GM21390 (cell line): ENCODE measurements around the gene NACC2.
"Not testable (repeated sequence)": the region's sequence is repeated elsewhere in the genome, so short reads cannot be mapped to it uniquely, and the experiment has no call there.

Source experiments
- ATAC-seq: cut with Tn5 transposase; IDR thresholded peaks from one replicate; pipeline ENCODE4 v1.9.1; 2021; ENCODE audit not compliant: unreplicated experiment

NACC2 gene

GRCh38 chr9:136026943-136027289 lies 68.2 kb downstream of the NACC2 start:
- ATAC-seq, result not testable (repeated sequence)

GRCh38 chr9:136026266-136026942 lies 68.7 kb downstream of the NACC2 start:
- ATAC-seq, result no peak

GRCh38 chr9:136025481-136025880 lies 69.6 kb downstream of the NACC2 start:
- no peak for ATAC-seq

- no peak for ATAC-seq
Observed at GRCh38 chr9:136024696-136025316, 70.3 kb downstream of the NACC2 start.

GRCh38 chr9:136024286-136024685 lies 70.8 kb downstream of the NACC2 start:
- no peak for ATAC-seq

- no peak for ATAC-seq
Observed at GRCh38 chr9:136023410-136024225, 71.5 kb downstream of the NACC2 start.

- ATAC-seq, result no peak
Observed at GRCh38 chr9:136022731-136023409, 72.2 kb downstream of the NACC2 start.

GRCh38 chr9:136021872-136022681 lies 73.0 kb downstream of the NACC2 start:
- ATAC-seq, result no peak

GRCh38 chr9:136021171-136021871 lies 73.8 kb downstream of the NACC2 start:
- no peak for ATAC-seq

GRCh38 chr9:136020671-136021070 lies 74.4 kb downstream of the NACC2 start:
- ATAC-seq, result no peak

GRCh38 chr9:136020206-136020605 lies 74.9 kb downstream of the NACC2 start:
- ATAC-seq, result no peak

- ATAC-seq, result no peak
Observed at GRCh38 chr9:136019681-136020060, 75.4 kb downstream of the NACC2 start.

- no peak for ATAC-seq
Observed at GRCh38 chr9:136019041-136019680, 75.9 kb downstream of the NACC2 start.

GRCh38 chr9:136018257-136019031 lies 76.6 kb downstream of the NACC2 start:
- ATAC-seq, result no peak

GRCh38 chr9:136017289-136018190 lies 77.5 kb downstream of the NACC2 start:
- ATAC-seq, result no peak

GRCh38 chr9:136016572-136017288 lies 78.4 kb downstream of the NACC2 start:
- ATAC-seq, result no peak
